ENCODE measurements around the gene OR56A5.

- TF ChIP-seq CTCF (IDR thresholded peaks at IDR 0.05; ENCODE audit: low read length) = no peak
- TF ChIP-seq EZH2 (optimal IDR thresholded peaks at IDR 0.05; ENCODE audit: low read depth, low read length) = no peak
These were observed 23.9 kb upstream of the OR56A5 start for GRCh38 chr11:5992150-5992549.

Measured in MM.1S (cell line).